LNCaP clone FGC (cell line): Measurements from ENCODE around the gene GALNT7.

ENCODE experiments used
- DNase-seq: peaks from one replicate; pipeline ENCODE4 v3.0.0-alpha.2; 2011; ENCODE audit warnings: low read depth
- H3K4me3 ChIP-seq: 2 replicates; pipeline ENCODE4 v1.5.1; 2011; ENCODE audit warnings: mild to moderate bottlenecking, low read depth, low read length, control low read depth
- CTCF ChIP-seq: IDR thresholded peaks from 2 replicates; pipeline ENCODE4 v1.5.1; 2012; ENCODE audit warnings: mild to moderate bottlenecking; ENCODE audit not compliant: control insufficient read depth, insufficient read depth; ENCODE audit errors: extremely low read depth

Gene GALNT7

GRCh38 chr4:173223743-173224142 is 55.1 kb downstream of the GALNT7 start:
- no peak for TF ChIP-seq CTCF
- H3K4me3 ChIP-seq, result no peak overlapping the region
- DNase-seq, result no peak

- DNase-seq, result no peak
- H3K4me3 ChIP-seq, result no peak overlapping the region
- no peak for TF ChIP-seq CTCF
Observed at GRCh38 chr4:173226401-173226888, 57.8 kb downstream of the GALNT7 start.

- H3K4me3 ChIP-seq, result no peak overlapping the region
- DNase-seq, result no peak
- TF ChIP-seq CTCF, result no peak
Observed at GRCh38 chr4:173227756-173228155, 59.1 kb downstream of the GALNT7 start.

- no peak for DNase-seq
- no peak overlapping the region for H3K4me3 ChIP-seq
- no peak for TF ChIP-seq CTCF
Observed at GRCh38 chr4:173230062-173230461, 61.5 kb downstream of the GALNT7 start.

GRCh38 chr4:173231916-173232315 is 63.3 kb downstream of the GALNT7 start:
- DNase-seq, result no peak
- peak; percentile 35 for TF ChIP-seq CTCF

GRCh38 chr4:173233857-173234256 is 65.2 kb downstream of the GALNT7 start:
- H3K4me3 ChIP-seq, result no peak overlapping the region
- no peak for DNase-seq
- no peak for TF ChIP-seq CTCF

More at GRCh38 chr4:173231916-173232315, 63.3 kb downstream of the GALNT7 start:
- H3K4me3 ChIP-seq, result no peak overlapping the region

- DNase-seq, result no peak
- TF ChIP-seq CTCF, result no peak
- no peak overlapping the region for H3K4me3 ChIP-seq
Observed at GRCh38 chr4:173235050-173235449, 66.4 kb downstream of the GALNT7 start.
